22Rv1 (cell line): ENCODE results near the gene AQP10.

Source experiments
- ZFX ChIP-seq: fragments of 450-650 bp; IDR thresholded peaks from 2 replicates; pipeline ENCODE4 v1.6.1; 2017; ENCODE audit warnings: antibody characterized with exemption, borderline replicate concordance
- TF ChIP-seq, protein P1 (sequence below): fragments of 450-650 bp; IDR thresholded peaks from 2 replicates; pipeline ENCODE4 v1.5.1; 2017; ENCODE audit warnings: mild to moderate bottlenecking

DNA sequence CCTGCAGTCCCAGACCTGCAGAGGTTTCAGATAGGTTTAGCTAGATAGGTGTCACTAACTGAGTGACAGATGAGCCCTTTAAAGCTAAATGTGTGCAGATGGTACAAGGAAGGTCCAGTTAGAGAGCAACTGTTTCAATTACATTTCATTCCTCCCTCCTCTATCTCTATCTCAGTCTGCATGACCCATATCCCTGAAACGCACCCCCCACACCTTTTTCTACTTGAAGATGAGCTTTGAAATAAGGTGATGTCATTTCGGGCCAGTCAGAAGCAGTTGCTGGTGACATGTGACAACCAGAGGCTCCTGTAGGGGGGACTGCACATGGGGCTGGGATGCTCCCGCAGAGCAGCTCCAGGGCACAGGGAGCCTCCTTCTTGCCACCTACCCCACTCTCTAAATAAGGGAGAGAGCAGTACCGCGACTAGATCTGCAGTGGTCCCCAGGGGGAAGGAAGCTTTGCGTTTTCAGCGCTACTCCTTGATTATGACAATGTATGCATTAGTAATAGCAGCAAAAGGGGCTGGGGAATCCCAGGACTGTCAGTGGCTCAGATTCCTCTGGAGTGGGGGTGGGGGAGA, 8.7 kb downstream of the AQP10 start:
- TF ChIP-seq, protein P1, sequence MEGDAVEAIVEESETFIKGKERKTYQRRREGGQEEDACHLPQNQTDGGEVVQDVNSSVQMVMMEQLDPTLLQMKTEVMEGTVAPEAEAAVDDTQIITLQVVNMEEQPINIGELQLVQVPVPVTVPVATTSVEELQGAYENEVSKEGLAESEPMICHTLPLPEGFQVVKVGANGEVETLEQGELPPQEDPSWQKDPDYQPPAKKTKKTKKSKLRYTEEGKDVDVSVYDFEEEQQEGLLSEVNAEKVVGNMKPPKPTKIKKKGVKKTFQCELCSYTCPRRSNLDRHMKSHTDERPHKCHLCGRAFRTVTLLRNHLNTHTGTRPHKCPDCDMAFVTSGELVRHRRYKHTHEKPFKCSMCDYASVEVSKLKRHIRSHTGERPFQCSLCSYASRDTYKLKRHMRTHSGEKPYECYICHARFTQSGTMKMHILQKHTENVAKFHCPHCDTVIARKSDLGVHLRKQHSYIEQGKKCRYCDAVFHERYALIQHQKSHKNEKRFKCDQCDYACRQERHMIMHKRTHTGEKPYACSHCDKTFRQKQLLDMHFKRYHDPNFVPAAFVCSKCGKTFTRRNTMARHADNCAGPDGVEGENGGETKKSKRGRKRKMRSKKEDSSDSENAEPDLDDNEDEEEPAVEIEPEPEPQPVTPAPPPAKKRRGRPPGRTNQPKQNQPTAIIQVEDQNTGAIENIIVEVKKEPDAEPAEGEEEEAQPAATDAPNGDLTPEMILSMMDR: no peak
- no peak for TF ChIP-seq ZFX
